DOHH2 (cell line): ENCODE results near the gene ABLIM2.

ENCODE experiments used
- H3F3A ChIP-seq: fragments of 200-600 bp; sonication (generic), shearing (Covaris generic); 2 replicates; pipeline ENCODE4 v1.6.0; 2016; ENCODE audit warnings: antibody characterized with exemption, mild to moderate bottlenecking; ENCODE audit not compliant: control insufficient read depth, insufficient read depth
- H3K27ac ChIP-seq: fragments of 200-600 bp; sonication (generic); 2 replicates; pipeline ENCODE4 v1.5.1; 2014; ENCODE audit warnings: low read depth, mild to moderate bottlenecking, low read length, moderate library complexity
- H3K27me3 ChIP-seq: fragments of 200-600 bp; sonication (generic); 2 replicates; pipeline ENCODE4 v1.6.1; 2014; ENCODE audit warnings: mild to moderate bottlenecking, low read length, mixed read lengths; ENCODE audit not compliant: control insufficient read depth
- H3K36me3 ChIP-seq: fragments of 200-600 bp; sonication (generic); 2 replicates; pipeline ENCODE4 v1.6.1; 2014; ENCODE audit warnings: mild to moderate bottlenecking, low read length, moderate library complexity, mixed read lengths; ENCODE audit not compliant: control insufficient read depth
- H3K4me1 ChIP-seq: fragments of 200-600 bp; sonication (generic); 2 replicates; pipeline ENCODE4 v1.6.1; 2014; ENCODE audit warnings: mild to moderate bottlenecking, low read length, mixed read lengths; ENCODE audit not compliant: control insufficient read depth
- H3K4me2 ChIP-seq: fragments of 200-600 bp; sonication (generic); 2 replicates; pipeline ENCODE4 v1.6.0; 2014; ENCODE audit warnings: mild to moderate bottlenecking, low read length, moderate library complexity
- H3K4me3 ChIP-seq: fragments of 200-600 bp; sonication (generic); 2 replicates; pipeline ENCODE4 v1.5.1; 2014; ENCODE audit warnings: mild to moderate bottlenecking, low read length, mixed read lengths
- H3K79me2 ChIP-seq: fragments of 200-600 bp; sonication (generic); 2 replicates; pipeline ENCODE4 v1.6.1; 2014; ENCODE audit warnings: mild to moderate bottlenecking, low read length, mixed read lengths; ENCODE audit not compliant: control insufficient read depth
- H3K9me2 ChIP-seq: fragments of 200-600 bp; sonication (generic); replicated peaks from 2 replicates; pipeline ENCODE4 v1.6.1; 2014; ENCODE audit warnings: mild to moderate bottlenecking, low read length, mixed read lengths; ENCODE audit not compliant: control insufficient read depth
- H3K9me3 ChIP-seq: fragments of 200-600 bp; sonication (generic); 2 replicates; pipeline ENCODE4 v1.6.1; 2014; ENCODE audit warnings: antibody characterized with exemption, low read length, mixed read lengths; ENCODE audit not compliant: control insufficient read depth, insufficient read depth
- H4K20me1 ChIP-seq: fragments of 200-600 bp; sonication (generic); 2 replicates; pipeline ENCODE4 v1.6.0; 2014; ENCODE audit warnings: low read depth, mild to moderate bottlenecking, antibody characterized with exemption, low read length, moderate library complexity; ENCODE audit not compliant: control insufficient read depth, insufficient read depth
- EZH2phosphoT487 ChIP-seq: fragments of 200-600 bp; sonication (generic); IDR thresholded peaks from 2 replicates; pipeline ENCODE4 v1.6.1; 2017; ENCODE audit warnings: borderline replicate concordance, mild to moderate bottlenecking, antibody characterized with exemption, low read length, moderate library complexity, mixed read lengths
- TF ChIP-seq, protein P1 (sequence below): fragments of 200-600 bp; sonication (generic); IDR thresholded peaks from one replicate; pipeline ENCODE4 v1.5.1; 2014; ENCODE audit warnings: antibody characterized with exemption, mild to moderate bottlenecking, low read depth, low read length; ENCODE audit not compliant: poor library complexity, severe bottlenecking

Gene ABLIM2

DNA sequence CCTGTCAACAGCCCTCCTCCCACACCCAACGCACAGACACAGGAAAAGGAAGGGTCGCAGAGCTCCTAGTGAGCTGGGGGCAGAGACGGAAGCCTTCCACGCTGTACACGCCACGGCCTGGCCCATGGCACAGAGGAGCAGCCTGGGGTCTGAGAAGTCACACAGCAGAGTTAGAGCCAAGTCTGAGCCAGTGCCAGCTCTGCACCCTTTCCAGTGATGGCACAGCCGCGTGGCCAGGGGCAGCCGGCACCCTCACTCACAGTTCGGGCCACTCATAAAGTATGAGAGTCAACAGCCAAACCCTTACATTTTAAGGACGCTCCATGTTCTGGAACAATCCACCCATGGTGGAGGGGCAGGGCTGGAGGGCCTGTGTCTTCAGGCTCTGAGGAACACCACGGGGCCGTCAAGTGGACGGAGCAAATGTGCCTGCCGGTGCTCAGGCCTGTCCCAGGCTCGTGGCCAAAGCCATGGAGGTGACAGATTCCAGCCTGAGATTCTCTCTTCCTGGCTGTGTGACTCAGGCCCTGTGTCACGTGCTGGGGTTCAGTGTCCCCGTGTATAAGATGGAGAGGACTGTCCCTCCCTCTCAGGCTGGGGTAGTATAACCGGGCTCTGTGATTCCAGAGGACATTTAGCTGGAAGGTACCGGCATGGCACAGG, 91.2 kb downstream of the ABLIM2 start:
- Histone ChIP-seq H3K36me3 (no peaks in the 10 kb centered on the region), H3K4me3 (no peak overlapping the region), H3K4me1 (no peaks in the 10 kb centered on the region), H3K9me2 (no peaks in the 10 kb centered on the region), H3K79me2 (no peaks in the 10 kb centered on the region), H3K27me3 (no peaks in the 10 kb centered on the region), H3K27ac (no peak overlapping the region), H3F3A (no peaks in the 10 kb centered on the region), H3K9me3 (peaks cover 17% of the 10 kb centered on the region; the same call in 1 of the 2 replicates), H4K20me1 (no peaks in the 10 kb centered on the region), H3K4me2 (no peak overlapping the region)
- TF ChIP-seq EZH2phosphoT487: no peak
- TF ChIP-seq, protein P1, sequence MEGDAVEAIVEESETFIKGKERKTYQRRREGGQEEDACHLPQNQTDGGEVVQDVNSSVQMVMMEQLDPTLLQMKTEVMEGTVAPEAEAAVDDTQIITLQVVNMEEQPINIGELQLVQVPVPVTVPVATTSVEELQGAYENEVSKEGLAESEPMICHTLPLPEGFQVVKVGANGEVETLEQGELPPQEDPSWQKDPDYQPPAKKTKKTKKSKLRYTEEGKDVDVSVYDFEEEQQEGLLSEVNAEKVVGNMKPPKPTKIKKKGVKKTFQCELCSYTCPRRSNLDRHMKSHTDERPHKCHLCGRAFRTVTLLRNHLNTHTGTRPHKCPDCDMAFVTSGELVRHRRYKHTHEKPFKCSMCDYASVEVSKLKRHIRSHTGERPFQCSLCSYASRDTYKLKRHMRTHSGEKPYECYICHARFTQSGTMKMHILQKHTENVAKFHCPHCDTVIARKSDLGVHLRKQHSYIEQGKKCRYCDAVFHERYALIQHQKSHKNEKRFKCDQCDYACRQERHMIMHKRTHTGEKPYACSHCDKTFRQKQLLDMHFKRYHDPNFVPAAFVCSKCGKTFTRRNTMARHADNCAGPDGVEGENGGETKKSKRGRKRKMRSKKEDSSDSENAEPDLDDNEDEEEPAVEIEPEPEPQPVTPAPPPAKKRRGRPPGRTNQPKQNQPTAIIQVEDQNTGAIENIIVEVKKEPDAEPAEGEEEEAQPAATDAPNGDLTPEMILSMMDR: no peak

DNA sequence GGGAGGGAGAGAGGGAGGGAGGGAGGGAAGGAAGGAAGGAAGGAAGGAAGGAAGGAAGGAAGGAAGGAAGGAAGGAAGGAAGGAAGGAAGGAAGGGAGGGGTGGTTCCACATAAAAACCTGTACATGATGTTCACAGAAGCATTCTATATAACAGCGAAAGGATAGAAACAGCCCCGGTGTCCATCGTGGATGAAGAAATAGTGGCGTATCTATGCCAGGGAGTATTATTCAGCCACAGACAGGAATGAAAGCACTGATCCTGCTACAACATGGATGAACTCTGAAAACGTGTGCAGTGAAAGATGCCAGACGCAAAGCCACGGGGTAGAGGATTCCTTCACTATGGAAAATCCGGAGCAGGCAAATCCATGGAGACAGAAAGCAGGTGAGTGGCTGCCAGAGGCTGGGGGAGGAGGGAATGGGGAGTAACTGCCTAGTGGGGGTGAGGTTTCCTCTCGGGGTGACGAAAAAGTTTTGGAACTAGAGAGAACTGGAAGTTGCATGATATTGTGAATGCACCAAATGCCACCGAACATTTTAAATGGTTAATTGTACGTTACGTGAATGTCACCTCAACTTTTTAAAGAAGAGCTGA, 92.2 kb downstream of the ABLIM2 start:
- no peaks in the 10 kb centered on the region for H3K4me1 ChIP-seq
- H3F3A ChIP-seq: no peaks in the 10 kb centered on the region
- H3K79me2 ChIP-seq: no peaks in the 10 kb centered on the region
- no peak overlapping the region for H3K27ac ChIP-seq
- H3K4me2 ChIP-seq: no peak overlapping the region
- no peaks in the 10 kb centered on the region for H3K27me3 ChIP-seq
- no peaks in the 10 kb centered on the region for H3K36me3 ChIP-seq
- TF ChIP-seq, protein P1: no peak
- no peak for TF ChIP-seq EZH2phosphoT487
- no peak overlapping the region for H3K4me3 ChIP-seq
- no peaks in the 10 kb centered on the region for H3K9me2 ChIP-seq
- no peaks in the 10 kb centered on the region for H4K20me1 ChIP-seq
- peaks cover 17% of the 10 kb centered on the region; the same call in 1 of the 2 replicates for H3K9me3 ChIP-seq

DNA sequence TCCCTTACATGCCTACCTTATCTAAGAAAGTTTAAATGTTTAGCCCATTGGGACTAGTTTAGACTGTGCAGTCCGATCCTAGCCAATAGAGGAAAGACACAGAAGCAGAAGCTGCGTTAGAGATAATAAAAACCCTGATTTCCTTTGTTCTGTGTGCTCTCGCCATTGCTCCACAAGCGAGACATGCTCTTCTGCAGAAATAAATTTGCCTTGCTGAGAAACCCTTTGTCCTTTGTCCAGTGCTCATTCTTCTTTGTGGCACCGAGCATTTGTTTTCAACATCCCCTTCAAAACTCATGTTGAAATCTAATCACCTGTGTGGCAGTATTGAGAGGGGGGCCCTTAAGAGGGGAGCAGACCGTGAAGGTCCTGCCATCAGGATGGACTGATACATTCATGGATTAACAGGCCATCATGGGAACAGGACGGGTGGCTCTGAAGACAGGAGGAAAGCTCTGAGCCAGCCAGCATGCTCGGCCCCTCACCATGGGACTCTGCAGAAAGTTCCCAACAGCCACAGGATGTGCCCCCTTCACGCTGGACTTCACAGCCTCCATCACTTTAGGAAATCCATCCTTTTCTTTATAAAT, 94.5 kb downstream of the ABLIM2 start:
- H3F3A ChIP-seq: no peaks in the 10 kb centered on the region
- no peak overlapping the region for H3K4me2 ChIP-seq
- H4K20me1 ChIP-seq: no peaks in the 10 kb centered on the region
- H3K36me3 ChIP-seq: no peaks in the 10 kb centered on the region
- no peaks in the 10 kb centered on the region for H3K79me2 ChIP-seq
- H3K4me1 ChIP-seq: no peaks in the 10 kb centered on the region
- no peaks in the 10 kb centered on the region for H3K9me2 ChIP-seq
- H3K27ac ChIP-seq: no peak overlapping the region
- no peaks in the 10 kb centered on the region for H3K27me3 ChIP-seq
- H3K4me3 ChIP-seq: no peak overlapping the region
- no peak for TF ChIP-seq EZH2phosphoT487
- TF ChIP-seq, protein P1: no peak
- H3K9me3 ChIP-seq: peaks cover 17% of the 10 kb centered on the region; the same call in 1 of the 2 replicates
